Measurements from ENCODE around the gene VWA5B2.

VWA5B2 gene

DNA sequence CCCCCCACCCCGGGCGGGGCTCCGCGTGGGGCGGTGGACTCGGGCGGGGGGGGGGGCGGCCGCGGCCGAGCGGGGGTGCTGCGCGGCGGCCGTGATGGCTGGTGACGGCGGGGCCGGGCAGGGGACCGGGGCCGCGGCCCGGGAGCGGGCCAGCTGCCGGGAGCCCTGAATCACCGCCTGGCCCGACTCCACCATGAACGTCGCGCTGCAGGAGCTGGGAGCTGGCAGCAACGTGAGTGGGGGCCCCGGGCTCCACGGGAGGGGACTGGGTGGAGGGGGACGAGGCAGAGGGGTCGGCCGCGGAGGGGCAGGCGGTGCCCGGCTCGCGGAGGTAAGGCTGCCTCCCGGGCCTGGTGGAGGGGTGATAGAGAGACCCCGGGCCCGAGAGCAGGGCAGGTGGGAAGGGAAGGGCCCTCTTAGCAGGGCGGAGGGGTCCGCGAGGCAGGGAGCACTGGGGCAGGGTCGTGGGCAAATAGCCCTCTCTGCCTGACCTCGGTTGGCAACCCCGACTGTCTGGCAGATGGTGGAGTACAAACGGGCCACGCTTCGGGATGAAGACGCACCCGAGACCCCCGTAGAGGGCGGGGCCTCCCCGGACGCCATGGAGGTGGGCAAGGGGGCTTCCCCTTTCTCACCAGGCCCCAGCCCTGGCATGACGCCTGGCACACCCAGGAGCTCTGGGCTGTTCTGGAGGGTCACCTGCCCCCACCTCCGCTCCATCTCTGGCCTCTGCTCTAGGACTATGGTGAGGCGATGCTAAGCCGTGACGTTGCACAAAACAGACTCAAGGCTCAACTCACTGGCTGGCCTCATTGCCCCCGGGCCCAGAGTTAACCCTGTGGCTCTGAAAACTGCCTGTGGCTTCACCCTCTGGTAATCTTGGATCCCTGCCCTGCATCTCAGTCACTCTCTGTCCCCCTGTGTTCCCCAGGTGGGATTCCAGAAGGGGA lies 46.9 kb downstream of the VWA5B2 start, which contains the start of gene ECE2:
ECE2 (plus strand) TSS at position 62 of the 950 bp plus-strand sequence; CDS start at position 194, 132 bp downstream.
- no peak for DNase-seq (ENCODE audit: low spot score)

GRCh38 chr3:184277366-184277765 lies 48.0 kb downstream of the VWA5B2 start:
- no peak for DNase-seq (ENCODE audit: low spot score)

- DNase-seq (ENCODE audit: low spot score): no peak
These were observed 53.6 kb downstream of the VWA5B2 start for GRCh38 chr3:184282941-184283340.

DNA sequence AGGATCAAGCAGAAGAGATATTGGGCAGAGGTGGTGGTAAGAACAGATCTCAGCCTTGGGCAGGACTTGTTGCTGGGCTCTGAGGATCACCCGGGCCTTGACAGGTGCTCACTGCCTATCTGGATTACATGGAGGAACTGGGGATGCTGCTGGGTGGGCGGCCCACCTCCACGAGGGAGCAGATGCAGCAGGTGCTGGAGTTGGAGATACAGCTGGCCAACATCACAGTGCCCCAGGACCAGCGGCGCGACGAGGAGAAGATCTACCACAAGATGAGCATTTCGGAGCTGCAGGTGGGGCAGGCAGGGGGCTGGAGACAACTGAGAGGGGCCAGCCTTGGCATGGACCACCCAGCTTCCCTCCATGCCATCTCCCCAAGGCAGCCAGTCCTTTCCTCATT lies 54.3 kb downstream of the VWA5B2 start:
- DNase-seq (ENCODE audit: low spot score): no peak

GRCh38 chr3:184284696-184285095 lies 55.3 kb downstream of the VWA5B2 start:
- peak; percentile 88 for DNase-seq (ENCODE audit: low spot score)

DNA sequence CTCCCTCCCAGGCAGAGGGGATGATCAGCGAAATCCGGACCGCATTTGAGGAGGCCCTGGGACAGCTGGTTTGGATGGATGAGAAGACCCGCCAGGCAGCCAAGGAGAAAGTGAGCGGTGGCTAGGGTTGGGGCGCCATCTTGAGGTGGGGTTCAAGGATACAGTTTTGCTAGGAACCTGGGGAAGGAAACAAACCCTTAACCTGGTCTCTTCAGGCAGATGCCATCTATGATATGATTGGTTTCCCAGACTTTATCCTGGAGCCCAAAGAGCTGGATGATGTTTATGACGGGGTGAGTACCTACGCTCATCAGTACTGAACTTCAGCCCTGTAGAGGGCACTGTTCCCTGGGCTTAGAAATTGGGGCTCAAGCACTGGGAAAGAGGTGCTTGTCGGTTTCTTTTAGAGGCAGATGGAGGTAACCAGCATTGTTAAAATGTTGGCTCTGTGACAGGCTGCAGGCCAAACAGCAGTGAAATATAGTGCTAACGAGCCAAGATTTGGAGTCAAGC lies 60.1 kb downstream of the VWA5B2 start:
- DNase-seq (ENCODE audit: low spot score): peak; percentile 88

DNA sequence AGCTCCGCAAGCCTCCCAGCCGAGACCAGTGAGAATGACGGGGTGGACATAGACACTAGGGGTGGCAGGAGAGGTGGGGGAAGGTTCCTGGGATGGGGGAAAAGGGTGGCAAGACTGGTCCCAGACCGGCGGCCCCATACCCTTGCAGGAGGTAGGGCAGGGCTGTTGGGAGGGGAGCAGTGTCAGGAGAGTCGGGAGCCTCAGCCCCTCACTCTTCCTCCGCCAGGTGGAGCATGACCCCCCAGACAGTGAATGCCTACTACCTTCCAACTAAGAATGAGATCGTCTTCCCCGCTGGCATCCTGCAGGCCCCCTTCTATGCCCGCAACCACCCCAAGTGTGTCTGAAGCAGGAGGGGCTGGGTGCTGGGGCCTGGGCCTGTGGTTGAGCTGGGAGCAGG lies 60.9 kb downstream of the VWA5B2 start:
- DNase-seq (ENCODE audit: low spot score): no peak

DNA sequence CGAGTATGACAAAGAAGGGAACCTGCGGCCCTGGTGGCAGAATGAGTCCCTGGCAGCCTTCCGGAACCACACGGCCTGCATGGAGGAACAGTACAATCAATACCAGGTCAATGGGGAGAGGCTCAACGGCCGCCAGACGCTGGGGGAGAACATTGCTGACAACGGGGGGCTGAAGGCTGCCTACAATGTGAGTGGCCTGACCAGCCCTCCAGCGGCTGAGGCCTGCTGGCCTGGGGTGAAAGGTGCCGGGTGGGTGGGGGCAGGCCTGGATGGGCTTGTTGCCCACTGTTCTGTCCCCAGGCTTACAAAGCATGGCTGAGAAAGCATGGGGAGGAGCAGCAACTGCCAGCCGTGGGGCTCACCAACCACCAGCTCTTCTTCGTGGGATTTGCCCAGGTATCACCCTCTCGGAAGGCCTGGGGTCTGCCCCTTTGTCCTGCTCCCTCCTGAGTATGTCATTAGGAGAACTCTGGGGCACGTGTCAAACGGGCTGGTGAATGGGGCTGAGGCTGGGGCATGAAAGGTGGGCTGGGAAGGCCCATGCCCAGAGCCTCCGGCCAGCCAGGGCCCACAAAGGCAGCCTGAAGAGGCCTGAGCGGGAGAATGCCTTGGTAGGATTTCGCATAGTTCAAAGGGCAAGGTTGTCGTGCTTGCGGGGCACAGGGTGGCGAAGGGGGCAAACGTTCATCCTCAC lies 61.8 kb downstream of the VWA5B2 start:
- no peak for DNase-seq (ENCODE audit: low spot score)
